ENCODE results near the gene THADA.
"Not testable (repeated sequence)": the region's sequence is repeated elsewhere in the genome, so short reads cannot be mapped to it uniquely, and the experiment has no call there.

THADA gene

DNA sequence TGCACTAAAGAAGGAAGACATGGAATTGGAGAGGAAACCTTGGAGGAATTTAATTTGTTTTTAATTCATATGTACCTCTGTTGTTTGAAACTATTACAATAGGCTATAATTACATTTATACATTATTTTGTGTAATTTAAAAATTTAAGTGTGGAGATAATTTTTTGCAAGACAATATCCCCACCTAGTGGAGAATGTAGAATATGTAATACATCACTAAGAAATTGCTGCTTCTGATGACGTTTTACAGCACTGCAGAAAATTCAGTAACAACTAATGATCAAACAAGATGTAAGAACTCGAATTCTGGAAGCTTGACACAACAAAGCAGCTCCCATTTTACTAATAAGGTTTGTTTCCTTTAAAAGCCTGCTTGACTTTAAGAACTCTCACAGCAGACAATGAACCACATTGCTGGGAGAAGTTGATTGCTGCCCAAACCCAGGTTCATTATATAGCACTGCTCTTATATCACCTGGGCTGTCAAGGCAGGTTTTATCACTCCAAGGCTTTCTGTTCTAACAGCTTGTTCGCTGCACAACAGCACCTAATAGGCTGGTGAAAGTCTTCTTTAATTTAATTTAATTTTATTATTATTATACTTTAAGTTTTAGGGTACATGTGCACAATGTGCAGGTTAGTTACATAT lies 53.4 kb downstream of the THADA start:
- DNase-seq = no peak

DNA sequence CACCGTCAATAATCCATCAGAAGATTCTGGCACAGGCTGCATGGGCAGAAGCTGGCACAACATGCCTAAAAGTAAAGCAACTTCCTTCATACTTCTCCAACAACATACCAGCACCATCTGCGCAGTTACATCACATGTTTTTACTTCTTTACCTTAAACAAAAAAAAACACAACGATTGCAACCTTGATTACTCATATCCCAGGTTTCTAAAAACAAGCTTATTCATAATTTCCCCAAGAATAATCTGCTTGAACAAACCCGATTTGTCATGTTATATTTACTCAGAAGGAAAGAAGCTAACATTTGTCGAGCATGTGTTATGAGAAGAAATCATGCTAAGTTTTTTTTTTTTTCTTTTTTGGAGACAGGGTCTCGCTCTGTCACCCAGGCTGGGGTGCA lies 54.7 kb downstream of the THADA start:
- no peak for DNase-seq

DNA sequence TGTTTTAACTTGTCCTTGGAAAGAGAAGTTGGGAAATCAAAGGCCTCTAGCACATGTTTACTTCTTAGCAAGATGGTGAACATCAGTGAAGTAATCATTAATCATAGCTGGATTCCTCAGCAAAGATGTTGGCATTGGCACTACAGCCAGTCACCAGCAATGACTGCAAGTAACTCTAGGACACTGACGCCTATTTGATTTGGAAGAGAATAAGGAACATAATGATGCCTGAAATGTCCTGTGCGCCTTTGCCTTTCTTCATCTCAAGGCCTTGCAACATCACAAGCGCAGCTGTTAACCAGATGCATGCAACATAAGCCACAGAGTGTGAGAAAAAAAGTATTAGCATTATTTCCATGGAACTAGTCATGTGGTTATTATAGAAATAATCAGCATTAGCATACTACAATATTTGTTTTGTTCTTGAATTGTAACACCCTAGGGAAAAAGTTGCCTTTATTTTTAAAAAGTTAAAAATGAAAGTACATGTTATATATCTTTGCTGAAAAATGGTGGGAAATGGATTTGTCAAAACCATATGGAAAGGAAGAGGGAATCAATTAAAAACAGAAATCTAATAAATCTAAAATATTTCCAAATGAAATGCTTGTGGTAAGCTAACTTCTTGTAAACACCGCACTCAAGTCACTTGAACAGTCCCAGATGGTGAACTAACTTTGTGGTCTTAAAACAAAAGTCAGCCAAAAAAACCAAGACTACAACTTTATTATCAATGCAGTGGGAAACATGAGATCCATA lies 55.6 kb downstream of the THADA start:
- DNase-seq = no peak

DNA sequence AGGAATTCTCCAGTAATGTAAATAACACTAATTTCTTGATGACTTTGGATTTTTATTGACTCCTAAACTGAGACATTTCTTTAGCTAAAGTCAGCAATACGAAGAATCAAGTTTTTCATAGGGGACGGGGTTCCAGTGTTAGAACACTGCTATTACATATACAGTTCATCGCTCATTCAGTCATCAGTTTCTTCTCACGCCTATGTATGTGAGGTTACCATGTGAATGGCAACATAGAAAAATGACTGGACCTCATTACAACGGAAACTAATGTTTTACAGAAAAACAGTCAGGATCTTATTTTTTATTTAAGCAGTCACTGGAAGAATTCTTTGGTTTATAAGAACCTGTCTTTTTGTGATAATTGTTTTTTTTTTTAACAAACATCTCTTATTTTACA lies 56.4 kb downstream of the THADA start:
- no peak for DNase-seq

DNA sequence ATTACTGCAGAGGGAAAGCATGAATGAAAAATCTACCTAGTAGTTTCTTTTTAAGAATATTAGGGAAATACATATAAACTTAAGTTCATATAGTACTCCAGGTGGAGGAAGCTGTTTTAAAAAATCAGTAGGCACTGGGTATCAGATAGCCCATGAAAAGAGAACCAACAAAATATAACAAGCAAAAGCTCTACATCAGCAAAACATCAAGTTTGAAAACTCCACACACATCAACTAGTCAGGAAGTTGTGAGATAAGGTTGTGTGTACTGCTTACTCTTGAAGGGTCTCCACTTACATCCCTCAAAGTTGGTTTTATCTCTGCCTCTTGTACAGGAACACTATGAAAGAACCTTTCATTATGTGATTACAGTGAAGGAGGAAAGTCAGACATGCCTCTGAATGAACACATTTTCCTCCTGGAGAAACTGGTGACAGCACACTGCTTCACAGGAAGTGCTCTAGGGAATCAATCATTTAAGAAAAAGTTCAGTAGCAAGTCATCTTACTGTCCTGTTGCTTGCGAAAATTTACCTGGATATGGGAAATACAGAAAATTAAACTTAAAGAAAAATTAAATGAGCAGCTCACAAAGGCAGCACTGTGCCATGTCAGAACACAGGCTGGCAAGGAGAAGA lies 57.7 kb downstream of the THADA start:
- no peak for DNase-seq

DNA sequence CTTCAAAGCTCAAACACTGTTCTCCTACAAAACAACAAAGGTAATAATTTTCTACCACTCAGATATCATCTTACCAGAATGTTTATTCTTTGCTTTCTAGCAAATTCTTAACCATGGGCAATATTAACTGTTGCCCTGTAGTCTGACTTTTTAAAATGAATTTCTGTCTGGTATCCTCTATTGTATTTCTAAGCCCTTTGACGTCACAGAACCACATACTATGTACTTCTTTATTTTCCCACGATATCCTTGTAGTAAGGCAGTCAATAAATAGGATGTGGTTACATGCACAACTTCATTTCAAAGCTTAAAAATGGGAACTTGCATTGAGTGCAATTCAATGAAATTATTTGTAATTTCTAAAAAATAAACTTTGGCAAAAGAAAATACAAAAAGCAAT lies 58.7 kb downstream of the THADA start:
- no peak for DNase-seq

DNA sequence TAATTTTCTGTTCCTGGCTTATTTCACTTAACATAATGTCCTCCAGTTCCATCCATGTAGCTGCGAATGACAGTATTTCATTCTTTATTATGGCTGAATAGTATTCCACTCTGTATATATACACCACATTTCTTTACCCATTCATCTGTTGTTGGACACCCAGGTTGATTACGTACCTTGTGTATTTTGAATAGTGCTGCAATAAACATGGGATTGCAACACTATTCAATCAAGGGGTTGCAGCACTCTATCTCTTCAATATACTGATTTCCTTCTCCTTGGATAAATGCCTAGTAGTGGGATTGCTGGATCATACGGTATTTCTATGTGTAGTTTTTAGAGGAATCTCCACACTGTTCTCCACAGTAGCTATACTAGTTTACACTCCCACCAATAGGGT lies 61.3 kb downstream of the THADA start:
- DNase-seq = no peak

DNA sequence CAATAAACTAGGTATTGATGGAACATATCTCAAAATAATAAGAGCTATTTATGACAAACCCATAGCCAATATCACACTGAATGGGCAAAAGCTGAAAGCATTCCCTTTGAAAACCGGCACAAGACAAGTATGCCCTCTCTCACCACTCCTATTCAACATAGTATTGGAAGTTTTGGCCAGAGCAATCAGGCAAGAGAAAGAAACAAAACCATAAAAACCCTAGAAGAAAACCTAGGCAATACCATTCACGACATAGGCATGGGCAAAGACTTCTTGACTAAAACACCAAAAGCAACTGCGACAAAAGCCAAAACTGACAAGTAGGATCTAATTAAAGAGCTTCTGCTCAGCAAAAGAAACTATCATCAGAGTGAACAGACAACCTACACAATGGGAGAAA lies 63.3 kb downstream of the THADA start:
- DNase-seq = not testable (repeated sequence)

DNA sequence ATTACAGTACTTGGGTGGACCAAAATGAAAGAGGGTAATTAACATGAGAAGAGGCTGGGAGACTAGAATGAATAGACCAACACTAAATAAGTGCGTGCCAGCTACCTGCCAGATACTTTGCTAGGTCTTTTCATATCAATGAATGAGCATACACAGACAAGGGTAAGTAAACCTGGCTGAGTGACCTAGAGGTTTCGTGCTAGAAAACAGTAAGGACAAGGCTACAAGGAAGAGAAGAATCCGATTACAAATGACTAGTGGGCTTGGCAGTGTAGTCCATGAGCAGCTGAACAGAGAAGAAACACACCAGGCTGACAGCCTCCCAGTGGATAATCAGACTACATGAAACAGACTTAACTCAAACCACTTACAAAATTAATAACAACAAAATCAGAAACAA lies 64.6 kb downstream of the THADA start:
- DNase-seq = no peak

DNA sequence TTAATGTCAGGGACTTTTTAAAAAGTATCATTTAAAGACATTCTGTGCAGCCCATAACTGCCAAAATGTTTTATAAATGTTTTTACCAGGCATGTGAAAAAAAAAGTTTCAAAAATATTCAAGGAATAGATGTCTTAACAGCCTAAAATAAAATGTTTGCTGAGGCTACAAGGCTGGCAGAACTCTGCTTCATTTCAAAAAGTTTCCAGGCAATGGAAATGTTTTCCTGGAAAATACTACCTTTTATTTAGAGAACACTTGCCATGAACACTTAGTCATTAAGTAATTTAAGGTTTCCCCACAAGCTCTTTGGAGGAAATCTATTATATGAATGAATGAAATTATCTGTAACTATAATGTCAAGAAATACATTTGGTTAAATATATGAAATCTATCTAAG lies 68.8 kb downstream of the THADA start:
- DNase-seq = no peak

DNA sequence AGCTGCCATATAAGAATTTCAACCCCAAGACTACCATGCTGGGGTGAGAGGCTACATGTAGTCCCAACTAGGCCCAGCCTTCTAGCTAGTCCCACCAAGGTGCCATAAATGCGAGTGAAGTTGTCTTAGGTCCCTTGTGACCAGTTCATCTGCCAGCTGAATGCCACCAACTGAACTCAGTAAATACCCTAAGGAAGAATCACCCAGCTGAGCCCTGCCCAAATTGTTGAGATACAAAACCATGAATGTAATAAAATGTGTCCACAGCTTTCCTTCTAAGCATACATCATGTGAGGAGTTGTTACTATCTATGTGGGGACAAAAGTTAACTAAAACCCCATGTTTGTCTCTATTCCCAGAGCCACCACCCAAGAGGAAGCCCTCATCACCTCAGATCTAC lies 70.3 kb downstream of the THADA start:
- no peak for DNase-seq

DNA sequence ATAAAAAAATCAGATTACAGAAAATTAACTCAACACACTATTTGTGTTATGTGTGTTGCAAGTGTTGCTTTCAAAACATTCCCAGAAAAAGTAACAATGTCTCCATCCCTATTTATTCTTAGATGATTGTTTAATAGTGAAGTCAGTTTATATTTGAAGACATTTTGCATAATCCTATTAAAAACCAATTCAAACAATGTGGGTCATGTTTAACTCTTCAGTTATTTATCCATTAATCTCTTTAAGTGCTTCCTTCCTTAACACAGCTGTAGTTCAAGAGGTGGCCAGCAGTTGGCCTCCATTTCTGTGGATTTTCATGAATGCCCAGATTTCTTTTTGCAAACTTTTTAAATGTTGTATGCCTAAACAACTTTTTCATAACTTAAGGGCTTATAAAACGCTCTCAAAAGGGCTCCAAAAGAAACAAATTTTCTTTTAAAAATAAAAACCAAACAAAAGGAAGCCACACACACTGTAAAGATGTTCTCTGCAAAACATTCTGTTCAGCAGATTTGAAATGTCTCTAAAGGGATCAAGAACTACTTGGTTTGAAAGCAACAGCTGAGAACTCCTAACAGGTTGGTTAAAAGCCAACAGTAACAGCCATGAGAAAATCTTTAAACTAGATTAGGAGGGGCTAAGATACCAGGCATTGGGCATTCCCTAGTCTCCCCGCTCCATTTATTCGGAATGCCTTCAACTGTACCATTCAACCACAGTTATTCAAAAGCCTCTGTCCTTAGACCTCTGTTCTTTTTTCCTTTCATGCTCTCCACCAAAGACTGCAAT lies 71.5 kb downstream of the THADA start:
- DNase-seq = no peak

DNA sequence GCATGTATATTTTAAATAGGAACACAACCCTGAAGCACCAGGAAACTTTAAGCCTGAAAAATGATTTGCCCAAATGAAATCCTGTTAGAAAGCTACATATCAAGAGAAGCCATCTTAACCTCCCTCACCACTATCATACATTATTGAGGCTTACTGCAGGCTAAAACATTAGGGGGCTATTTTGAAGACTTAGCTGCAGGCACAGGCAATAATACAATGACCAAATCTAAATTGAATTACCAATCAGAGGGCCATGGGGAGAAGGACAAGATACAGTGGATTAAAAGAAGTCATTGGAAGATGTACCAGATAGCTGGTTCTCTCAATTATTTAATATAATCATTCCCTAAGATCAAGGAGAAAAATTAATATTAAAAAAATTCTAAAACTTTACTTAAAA lies 73.7 kb downstream of the THADA start:
- DNase-seq = no peak

DNA sequence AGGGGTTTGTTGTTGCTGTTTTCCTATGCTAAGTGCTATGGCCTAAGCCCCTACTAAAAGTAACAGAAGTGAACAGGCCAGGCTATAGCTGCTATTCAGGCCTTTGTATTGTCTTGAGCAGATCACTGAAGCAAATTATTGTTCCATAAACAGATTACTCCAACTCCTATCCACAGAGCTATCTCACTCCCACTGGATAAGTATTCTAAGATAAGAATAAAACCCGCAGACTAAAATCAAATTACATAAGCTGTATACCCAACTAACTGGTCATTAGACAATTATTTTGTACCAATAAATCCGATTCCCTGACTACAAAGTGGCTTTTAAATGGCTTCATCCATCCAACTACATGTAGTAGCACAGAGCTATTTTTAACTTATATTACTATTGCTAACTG lies 74.3 kb downstream of the THADA start:
- no peak for DNase-seq

DNA sequence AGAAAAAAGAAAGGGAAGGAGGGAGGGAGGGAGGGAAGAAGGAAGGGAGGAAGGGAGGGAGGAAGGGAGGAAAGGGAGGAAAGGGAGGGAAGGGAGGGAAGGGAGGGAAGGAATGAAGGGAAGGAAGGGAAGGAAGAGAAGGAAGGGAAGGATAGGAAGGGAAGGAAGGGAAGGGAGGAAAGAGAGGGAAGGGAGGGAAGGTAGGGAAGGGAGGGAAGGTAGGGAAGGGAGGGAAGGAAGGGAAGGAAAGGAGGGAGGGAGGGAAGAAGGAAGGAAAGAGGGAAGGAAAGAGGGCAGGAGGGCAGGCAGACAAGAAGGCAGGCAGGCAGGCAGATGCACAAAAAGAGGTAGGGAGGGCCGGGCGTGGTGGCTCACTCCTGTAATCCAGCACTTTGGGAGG lies 74.9 kb downstream of the THADA start:
- no peak for DNase-seq

DNA sequence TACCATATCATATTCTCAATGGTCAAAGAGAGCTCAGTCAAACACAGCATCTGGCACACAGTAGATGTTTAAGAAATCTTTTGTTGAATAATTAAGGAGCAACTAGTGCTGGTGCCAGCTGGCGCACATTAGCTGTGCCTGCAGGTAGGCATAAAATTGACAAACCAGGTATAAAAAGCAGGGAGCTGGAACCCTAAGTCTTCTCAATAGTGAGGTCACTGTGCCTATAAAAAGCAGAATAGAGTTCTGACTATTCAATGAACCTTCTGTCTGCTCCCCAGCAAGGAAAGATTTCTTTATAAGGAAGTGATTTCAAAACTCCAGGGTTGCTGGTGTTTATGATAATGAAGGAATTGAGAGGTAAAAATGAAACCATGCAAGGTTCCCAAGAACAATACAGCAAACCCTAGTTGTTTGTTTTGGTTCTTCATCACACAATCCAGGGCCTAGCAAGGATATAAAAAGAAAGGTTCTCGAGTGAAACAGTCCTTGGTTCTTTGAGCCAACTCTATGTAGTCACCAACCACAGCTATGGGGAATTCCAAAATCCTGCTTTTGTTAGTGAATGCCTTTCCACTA lies 76.1 kb downstream of the THADA start:
- DNase-seq = no peak

DNA sequence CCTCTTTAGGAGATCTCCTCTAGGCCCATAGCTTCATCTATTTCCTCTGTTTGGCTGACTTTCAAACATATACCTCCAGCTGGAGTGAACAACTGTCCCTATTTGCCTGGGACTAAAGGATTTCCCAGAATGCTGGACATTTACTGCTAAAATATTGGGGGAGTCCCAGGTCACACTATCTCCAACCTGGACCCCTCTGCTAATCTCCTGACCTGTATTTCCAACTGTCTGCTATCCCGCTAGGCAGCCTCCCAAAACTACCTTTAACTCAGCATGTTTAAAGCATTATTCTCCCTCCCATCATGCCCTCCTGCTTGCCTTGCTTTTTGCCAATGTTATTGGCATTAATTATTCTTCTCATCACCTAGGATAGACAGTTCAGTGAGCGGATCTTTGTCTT lies 77.1 kb downstream of the THADA start:
- no peak for DNase-seq

DNA sequence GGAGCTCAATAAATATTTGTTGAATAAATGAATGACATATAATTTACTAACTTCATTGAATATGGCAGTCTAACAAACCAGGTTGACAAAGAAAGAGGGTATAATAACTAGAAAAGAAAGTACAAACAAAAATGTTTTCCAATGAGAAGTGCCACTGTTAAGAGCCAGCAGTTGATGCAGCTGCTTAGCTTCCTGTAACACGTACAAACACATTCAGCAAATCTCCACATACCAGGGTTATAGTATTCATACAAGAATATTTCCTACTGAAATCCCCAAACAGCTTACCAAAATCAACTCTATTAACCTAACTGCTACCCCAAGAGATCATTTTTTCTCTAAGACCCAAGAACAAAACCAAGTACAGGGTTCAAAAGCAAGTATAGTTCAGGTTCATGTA lies 77.7 kb downstream of the THADA start:
- no peak for DNase-seq

DNA sequence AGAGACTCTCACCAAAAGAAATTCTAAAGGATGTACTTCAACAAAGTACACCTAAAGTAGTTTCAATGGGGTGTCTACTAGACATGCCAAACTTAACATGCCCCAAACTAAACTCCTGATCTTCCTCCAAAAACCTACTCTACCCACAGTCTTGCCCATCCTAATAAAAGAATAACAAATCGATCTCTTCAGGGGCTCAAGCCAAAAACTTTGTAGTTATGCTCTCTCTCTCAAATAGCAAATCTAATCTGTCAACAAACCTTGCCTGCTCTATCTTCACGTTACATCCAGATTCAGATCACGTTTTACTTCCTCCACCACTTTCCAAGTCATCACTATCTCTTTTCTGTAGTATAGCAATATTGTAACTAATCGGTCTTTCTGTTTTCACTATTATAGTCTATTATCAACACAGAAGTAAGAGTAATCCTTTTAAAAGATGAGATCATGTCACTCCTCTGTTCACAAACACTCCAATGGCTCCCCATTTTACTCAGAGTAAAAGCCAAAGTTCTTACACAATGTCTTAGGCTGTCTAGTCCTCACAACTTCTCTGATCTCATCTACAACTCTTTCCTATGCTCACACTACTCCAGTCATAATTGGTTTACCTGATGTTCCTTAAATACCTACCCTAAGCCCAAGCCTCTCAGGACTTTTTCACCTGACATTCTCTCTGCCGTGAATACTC lies 79.9 kb downstream of the THADA start:
- DNase-seq = no peak

DNA sequence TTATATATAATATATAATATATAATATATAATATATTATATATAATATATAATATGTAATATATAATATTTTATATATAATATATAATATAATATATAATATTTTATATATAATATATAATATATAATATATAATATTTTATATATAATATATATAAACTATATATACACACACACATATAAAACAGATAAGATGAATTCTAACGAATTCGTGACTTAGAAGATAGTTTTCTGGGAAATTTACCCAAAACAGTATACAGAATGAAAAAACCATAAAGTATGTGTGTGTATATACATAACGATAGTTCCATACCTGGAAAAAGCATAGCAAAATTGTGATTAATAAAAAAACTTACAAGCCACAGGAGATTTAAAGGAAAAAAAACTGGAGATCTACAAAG lies 80.6 kb downstream of the THADA start:
- no peak for DNase-seq

DNA sequence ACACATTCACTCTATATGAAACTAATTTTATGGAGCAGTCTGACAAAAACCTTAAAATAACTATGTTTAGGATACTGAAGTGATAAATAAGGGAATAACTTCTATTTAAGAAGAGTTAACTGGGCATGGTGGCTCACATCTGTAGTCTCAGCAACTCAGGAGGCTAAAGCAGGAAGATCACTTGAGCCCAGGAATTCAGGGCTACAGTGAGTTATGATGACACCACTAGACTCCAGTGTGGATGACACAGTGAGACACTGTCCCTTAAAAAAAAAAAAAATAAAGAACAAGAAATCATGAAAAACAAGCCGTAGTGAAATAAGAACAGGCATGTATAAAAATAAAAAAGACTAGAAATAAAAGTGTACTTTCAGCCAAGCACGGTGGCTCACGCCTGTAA lies 82.0 kb downstream of the THADA start:
- no peak for DNase-seq

Data from anterior cingulate cortex (tissue), 58 donors.